NCI-H524 (cell line): ENCODE measurements around the gene TBC1D32.
"Not testable (repeated sequence)": the region's sequence is repeated elsewhere in the genome, so short reads cannot be mapped to it uniquely, and the experiment has no call there.

Source experiments
- DNase-seq, 2 experiments: peaks; one replicate each; lab custom pipeline; 2025; lab: John Stamatoyannopoulos, UW

Gene TBC1D32

GRCh38 chr6:121333196-121333595 lies 1.1 kb downstream of the TBC1D32 start:
- no peak for DNase-seq

GRCh38 chr6:121330516-121330915 lies 3.8 kb downstream of the TBC1D32 start:
- no peak for DNase-seq

- no peak for DNase-seq
Observed at GRCh38 chr6:121321282-121321681, 13.0 kb downstream of the TBC1D32 start.

GRCh38 chr6:121319603-121320002 lies 14.7 kb downstream of the TBC1D32 start:
- no peak for DNase-seq

- peak in 1 of 2 experiments; percentile 7 for DNase-seq
Observed at GRCh38 chr6:121319112-121319553, 15.1 kb downstream of the TBC1D32 start.

GRCh38 chr6:121314381-121315112 lies 19.7 kb downstream of the TBC1D32 start:
- DNase-seq, result no peak

GRCh38 chr6:121311814-121312213 lies 22.5 kb downstream of the TBC1D32 start:
- not testable (repeated sequence) for DNase-seq

GRCh38 chr6:121310495-121310894 lies 23.8 kb downstream of the TBC1D32 start:
- DNase-seq, result no peak

- no peak for DNase-seq
Observed at GRCh38 chr6:121309768-121310469, 24.4 kb downstream of the TBC1D32 start.

- peak; percentile 4 to 51 for DNase-seq
Observed at GRCh38 chr6:121305957-121306607, 28.2 kb downstream of the TBC1D32 start.

GRCh38 chr6:121302882-121303281 lies 31.4 kb downstream of the TBC1D32 start:
- no peak for DNase-seq

GRCh38 chr6:121301156-121301555 lies 33.1 kb downstream of the TBC1D32 start:
- DNase-seq, result not testable (repeated sequence)

GRCh38 chr6:121297694-121298093 lies 36.6 kb downstream of the TBC1D32 start:
- DNase-seq, result no peak

GRCh38 chr6:121285041-121285440 lies 49.2 kb downstream of the TBC1D32 start:
- DNase-seq, result no peak

GRCh38 chr6:121274666-121275295 lies 59.5 kb downstream of the TBC1D32 start:
- no peak for DNase-seq

GRCh38 chr6:121263742-121264141 lies 70.5 kb downstream of the TBC1D32 start:
- DNase-seq, result no peak

GRCh38 chr6:121260651-121261102 lies 73.6 kb downstream of the TBC1D32 start:
- peak in 1 of 2 experiments; percentile 55 for DNase-seq

GRCh38 chr6:121247386-121247785 lies 86.9 kb downstream of the TBC1D32 start:
- no peak for DNase-seq

- no peak for DNase-seq
Observed at GRCh38 chr6:121242386-121242785, 91.9 kb downstream of the TBC1D32 start.

GRCh38 chr6:121237859-121238258 lies 96.4 kb downstream of the TBC1D32 start:
- no peak for DNase-seq

- DNase-seq, result no peak
Observed at GRCh38 chr6:121236984-121237383, 97.3 kb downstream of the TBC1D32 start.

- DNase-seq, result no peak
Observed at GRCh38 chr6:121235386-121235785, 98.9 kb downstream of the TBC1D32 start.
